ENCODE results near the gene VAMP2.

Gene VAMP2

DNA sequence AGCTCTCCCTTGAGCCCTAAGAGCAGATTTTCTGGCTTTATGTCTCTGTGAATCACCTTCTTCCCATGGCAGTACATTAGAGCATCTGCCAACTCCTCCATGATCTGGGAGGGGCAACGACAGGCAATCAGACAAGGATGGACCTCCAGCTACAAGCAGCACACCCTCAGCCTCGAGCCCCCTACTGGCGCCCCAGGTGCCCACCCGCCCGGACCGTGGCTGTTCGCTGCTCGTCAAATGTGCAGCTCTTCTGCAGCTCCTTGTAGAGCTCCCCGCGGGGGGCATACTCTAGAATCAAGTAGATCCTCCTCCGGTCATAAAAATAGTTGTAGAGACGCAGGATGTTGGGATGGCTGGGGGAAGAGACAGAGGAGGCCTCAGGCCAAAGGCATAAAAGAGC lies 43.8 kb upstream of the VAMP2 start:
- Histone ChIP-seq H3K36me3 (ENCODE audit: insufficient read depth, low read length) (peaks cover 38% of the 10 kb centered on the region; the same call in 1 of the 2 replicates), H3K4me3 (ENCODE audit: low read length, poor library complexity, severe bottlenecking) (peak overlapping the region; percentile 56), H3K79me2 (ENCODE audit: insufficient read depth, low read length) (peaks cover 55% of the 10 kb centered on the region), H3K9me3 (ENCODE audit: insufficient read depth, low read depth, low read length) (no peaks in the 10 kb centered on the region), H3K4me2 (ENCODE audit: low read depth, low read length, poor library complexity, severe bottlenecking) (peak overlapping the region; percentile 70), H3K9ac (ENCODE audit: low read depth, low read length, poor library complexity, severe bottlenecking) (no peak overlapping the region), H4K20me1 (ENCODE audit: insufficient read depth, low read length, poor library complexity, severe bottlenecking) (peaks cover 31% of the 10 kb centered on the region), H3K4me1 (ENCODE audit: insufficient read depth, low read length, poor library complexity, severe bottlenecking) (peaks cover 20% of the 10 kb centered on the region), H3K9me2 (replicated peaks; ENCODE audit: low read depth, low read length) (no peaks in the 10 kb centered on the region), H3F3A (ENCODE audit: low read depth) (no peaks in the 10 kb centered on the region; the same call in 1 of the 2 replicates), H2AFZ (ENCODE audit: low read length) (no peak overlapping the region), H3K27me3 (ENCODE audit: insufficient read depth, low read length, poor library complexity, severe bottlenecking) (no peaks in the 10 kb centered on the region)
- no peak for TF ChIP-seq EZH2phosphoT487 (IDR thresholded peaks at IDR 0.05; ENCODE audit: borderline replicate concordance)
- TF ChIP-seq, protein P1, sequence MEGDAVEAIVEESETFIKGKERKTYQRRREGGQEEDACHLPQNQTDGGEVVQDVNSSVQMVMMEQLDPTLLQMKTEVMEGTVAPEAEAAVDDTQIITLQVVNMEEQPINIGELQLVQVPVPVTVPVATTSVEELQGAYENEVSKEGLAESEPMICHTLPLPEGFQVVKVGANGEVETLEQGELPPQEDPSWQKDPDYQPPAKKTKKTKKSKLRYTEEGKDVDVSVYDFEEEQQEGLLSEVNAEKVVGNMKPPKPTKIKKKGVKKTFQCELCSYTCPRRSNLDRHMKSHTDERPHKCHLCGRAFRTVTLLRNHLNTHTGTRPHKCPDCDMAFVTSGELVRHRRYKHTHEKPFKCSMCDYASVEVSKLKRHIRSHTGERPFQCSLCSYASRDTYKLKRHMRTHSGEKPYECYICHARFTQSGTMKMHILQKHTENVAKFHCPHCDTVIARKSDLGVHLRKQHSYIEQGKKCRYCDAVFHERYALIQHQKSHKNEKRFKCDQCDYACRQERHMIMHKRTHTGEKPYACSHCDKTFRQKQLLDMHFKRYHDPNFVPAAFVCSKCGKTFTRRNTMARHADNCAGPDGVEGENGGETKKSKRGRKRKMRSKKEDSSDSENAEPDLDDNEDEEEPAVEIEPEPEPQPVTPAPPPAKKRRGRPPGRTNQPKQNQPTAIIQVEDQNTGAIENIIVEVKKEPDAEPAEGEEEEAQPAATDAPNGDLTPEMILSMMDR (conservative IDR thresholded peaks at IDR 0.05; ENCODE audit: low read length), result no peak

DNA sequence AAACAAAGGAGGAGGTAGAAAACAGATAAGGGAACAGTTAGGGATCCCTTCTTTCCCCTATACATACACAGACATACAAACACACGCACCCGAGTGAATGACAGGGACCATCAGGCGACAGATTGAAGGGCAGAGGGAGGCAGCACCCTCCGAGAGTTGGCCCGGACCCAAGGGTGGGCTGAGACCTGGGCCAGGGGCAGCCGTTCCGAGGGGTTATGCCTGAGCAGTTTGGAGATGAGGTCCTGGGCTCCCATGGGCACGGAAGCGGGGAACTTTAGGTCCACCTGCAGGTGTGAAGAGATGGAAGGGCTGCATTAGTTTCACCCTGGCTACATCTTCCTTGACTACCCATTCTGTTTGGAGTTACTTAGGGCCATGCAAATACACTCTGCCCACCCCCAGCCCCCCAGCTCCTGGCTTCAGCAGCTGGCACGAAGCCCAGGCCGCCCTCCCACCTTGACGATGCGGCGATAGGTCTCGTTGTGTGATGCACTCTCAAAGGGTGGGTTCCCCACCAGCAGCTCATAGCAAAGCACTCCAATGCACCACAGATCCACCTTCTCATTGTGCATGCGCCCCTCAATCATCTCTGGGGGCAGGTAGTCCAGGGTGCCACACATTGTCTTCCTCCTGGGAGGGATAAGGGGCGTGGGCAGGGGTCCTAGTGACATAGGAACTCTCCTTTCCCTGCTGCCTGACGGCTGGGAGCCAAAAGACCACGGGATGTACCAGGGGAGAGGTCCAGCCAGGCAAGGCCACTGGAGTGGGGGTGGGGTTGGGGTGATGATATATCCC lies 42.2 kb upstream of the VAMP2 start:
- H4K20me1 ChIP-seq (ENCODE audit: insufficient read depth, low read length, poor library complexity, severe bottlenecking), result peaks cover 31% of the 10 kb centered on the region
- no peak for TF ChIP-seq EZH2phosphoT487 (IDR thresholded peaks at IDR 0.05; ENCODE audit: borderline replicate concordance)
- TF ChIP-seq, protein P1 (conservative IDR thresholded peaks at IDR 0.05; ENCODE audit: low read length), result no peak
- H3K36me3 ChIP-seq (ENCODE audit: insufficient read depth, low read length), result peaks cover 38% of the 10 kb centered on the region; the same call in 1 of the 2 replicates
- H2AFZ ChIP-seq (ENCODE audit: low read length), result no peak overlapping the region
- H3K4me2 ChIP-seq (ENCODE audit: low read depth, low read length, poor library complexity, severe bottlenecking), result peak overlapping the region; percentile 12
- no peaks in the 10 kb centered on the region for H3K9me3 ChIP-seq (ENCODE audit: insufficient read depth, low read depth, low read length)
- peaks cover 51% of the 10 kb centered on the region for H3K79me2 ChIP-seq (ENCODE audit: insufficient read depth, low read length)
- peaks cover 3% of the 10 kb centered on the region; the same call in 1 of the 2 replicates for H3F3A ChIP-seq (ENCODE audit: low read depth)
- H3K4me3 ChIP-seq (ENCODE audit: low read length, poor library complexity, severe bottlenecking), result no peak overlapping the region
- H3K9me2 ChIP-seq (replicated peaks; ENCODE audit: low read depth, low read length), result no peaks in the 10 kb centered on the region
- H3K4me1 ChIP-seq (ENCODE audit: insufficient read depth, low read length, poor library complexity, severe bottlenecking), result peaks cover 14% of the 10 kb centered on the region
- H3K9ac ChIP-seq (ENCODE audit: low read depth, low read length, poor library complexity, severe bottlenecking), result no peak overlapping the region
- H3K27me3 ChIP-seq (ENCODE audit: insufficient read depth, low read length, poor library complexity, severe bottlenecking), result no peaks in the 10 kb centered on the region

DNA sequence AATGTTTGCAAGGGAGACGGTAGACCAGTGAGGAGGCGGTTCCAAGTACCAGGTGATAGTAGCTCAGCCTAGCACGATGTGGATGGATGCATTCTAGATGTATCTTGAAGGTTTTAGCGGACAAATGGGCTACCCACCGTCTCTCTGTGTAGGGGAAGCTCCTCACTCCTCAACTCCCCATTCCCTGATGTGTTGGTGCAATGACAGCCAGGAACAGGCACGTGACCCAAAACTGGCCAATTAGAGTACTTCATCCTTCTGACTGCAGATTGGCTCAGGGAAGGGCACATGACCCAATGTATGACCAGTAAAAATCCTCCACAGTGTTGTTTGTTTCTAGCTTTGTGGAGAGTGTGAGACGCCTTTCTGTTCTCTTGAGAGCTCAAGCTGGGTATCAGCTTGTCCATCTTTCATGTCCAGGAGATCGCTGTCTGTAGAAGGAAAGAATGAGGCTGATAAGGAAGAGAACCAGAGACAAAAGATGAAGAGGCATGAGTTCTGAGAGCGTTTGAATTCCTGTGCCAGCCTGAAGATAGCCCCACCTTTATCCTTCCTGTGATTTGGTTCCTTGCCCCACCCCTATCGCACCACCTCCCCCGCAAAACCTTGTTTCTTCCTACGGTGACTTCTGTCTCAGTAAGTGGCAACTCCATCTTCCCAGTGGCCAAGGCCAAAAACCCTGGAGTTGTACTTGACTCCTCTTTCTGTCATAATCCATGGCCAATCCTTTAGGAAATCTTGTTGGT lies 29.5 kb upstream of the VAMP2 start:
- H3K9ac ChIP-seq (ENCODE audit: low read depth, low read length, poor library complexity, severe bottlenecking), result peak overlapping the region; percentile 67
- H3K9me3 ChIP-seq (ENCODE audit: insufficient read depth, low read depth, low read length), result no peaks in the 10 kb centered on the region
- H3K79me2 ChIP-seq (ENCODE audit: insufficient read depth, low read length), result peaks cover 13% of the 10 kb centered on the region; the same call in 1 of the 2 replicates
- peaks cover 32% of the 10 kb centered on the region for H3K4me1 ChIP-seq (ENCODE audit: insufficient read depth, low read length, poor library complexity, severe bottlenecking)
- H3K36me3 ChIP-seq (ENCODE audit: insufficient read depth, low read length), result no peaks in the 10 kb centered on the region
- H3K9me2 ChIP-seq (replicated peaks; ENCODE audit: low read depth, low read length), result no peaks in the 10 kb centered on the region
- no peak for TF ChIP-seq EZH2phosphoT487 (IDR thresholded peaks at IDR 0.05; ENCODE audit: borderline replicate concordance)
- TF ChIP-seq, protein P1 (conservative IDR thresholded peaks at IDR 0.05; ENCODE audit: low read length), result no peak
- H3K27me3 ChIP-seq (ENCODE audit: insufficient read depth, low read length, poor library complexity, severe bottlenecking), result no peaks in the 10 kb centered on the region
- peak overlapping the region; percentile 62 for H2AFZ ChIP-seq (ENCODE audit: low read length)
- H3K4me2 ChIP-seq (ENCODE audit: low read depth, low read length, poor library complexity, severe bottlenecking), result peak overlapping the region; percentile 94
- peaks cover 5% of the 10 kb centered on the region for H4K20me1 ChIP-seq (ENCODE audit: insufficient read depth, low read length, poor library complexity, severe bottlenecking)
- peaks cover 11% of the 10 kb centered on the region for H3F3A ChIP-seq (ENCODE audit: low read depth)
- peak overlapping the region; percentile 72 for H3K4me3 ChIP-seq (ENCODE audit: low read length, poor library complexity, severe bottlenecking)

Data from Loucy (cell line).